Keratinocyte (primary cell): Measurements from ENCODE around the gene RIMS4. TPM values are rescaled to one million over a fixed set of nuclear protein-coding genes. Genes with fewer than 3 reads are reported as not detected.

Source experiments
- DNase-seq: peaks from one replicate; pipeline ENCODE4 v3.0.0-alpha.2; 2011; ENCODE audit warnings: low read depth, missing footprints, low spot score
- FAIRE-seq: peaks from 2 replicates; lab custom pipeline; 2011; peaks lifted over from hg19 to GRCh38; lab: Jason Lieb, UNC
- H2AFZ ChIP-seq: 2 replicates; pipeline ENCODE4 v1.6.0; 2012; ENCODE audit warnings: low read length, control low read depth, inconsistent platforms; ENCODE audit not compliant: control insufficient read depth
- H3K27ac ChIP-seq: 2 replicates; pipeline ENCODE4 v1.5.1; 2011; ENCODE audit warnings: low read length; ENCODE audit not compliant: control insufficient read depth, insufficient read depth
- H3K27me3 ChIP-seq: 3 replicates; pipeline ENCODE4 v1.6.0; 2011; ENCODE audit warnings: low read length; ENCODE audit not compliant: control insufficient read depth, insufficient read depth; ENCODE audit errors: extremely low read depth
- H3K36me3 ChIP-seq, 2 experiments: 2 replicates in 1 of 2; 3 replicates in 1 of 2; pipeline ENCODE4 v1.5.1; 2011; ENCODE audit warnings: low read length in 2 of 2, mild to moderate bottlenecking in 1 of 2; ENCODE audit not compliant: control insufficient read depth in 2 of 2, insufficient read depth in 2 of 2; ENCODE audit errors: extremely low read depth in 1 of 2
- H3K4me1 ChIP-seq: 3 replicates; pipeline ENCODE4 v1.5.1; 2011; ENCODE audit warnings: low read length; ENCODE audit not compliant: control insufficient read depth, insufficient read depth; ENCODE audit errors: extremely low read depth
- H3K4me2 ChIP-seq: 3 replicates; pipeline ENCODE4 v1.6.0; 2011; ENCODE audit warnings: low read depth, low read length; ENCODE audit not compliant: control insufficient read depth, insufficient read depth; ENCODE audit errors: extremely low read depth
- H3K4me3 ChIP-seq, 3 experiments: fragments of 200-600 bp in 1 of 3; sonication (generic) in 1 of 3; 2 replicates in 2 of 3; 3 replicates in 1 of 3; pipeline ENCODE4 v1.5.1; 2011 to 2016; ENCODE audit warnings: low read length in 3 of 3, mild to moderate bottlenecking in 3 of 3, control low read depth in 2 of 3, inconsistent platforms in 1 of 3, low read depth in 1 of 3, mixed read lengths in 1 of 3, mixed run types in 1 of 3, moderate library complexity in 1 of 3; ENCODE audit not compliant: control insufficient read depth in 2 of 3, insufficient read depth in 2 of 3; ENCODE audit errors: extremely low read depth in 1 of 3
- H3K79me2 ChIP-seq: 2 replicates; pipeline ENCODE4 v1.6.0; 2012; ENCODE audit warnings: low read length; ENCODE audit not compliant: control insufficient read depth, insufficient read depth
- H3K9ac ChIP-seq: 3 replicates; pipeline ENCODE4 v1.6.0; 2011; ENCODE audit warnings: low read length; ENCODE audit not compliant: control insufficient read depth, insufficient read depth; ENCODE audit errors: extremely low read depth
- H3K9me1 ChIP-seq: 3 replicates; pipeline ENCODE4 v1.6.0; 2011; ENCODE audit warnings: low read length; ENCODE audit not compliant: control insufficient read depth, insufficient read depth; ENCODE audit errors: extremely low read depth
- H3K9me3 ChIP-seq: 2 replicates; pipeline ENCODE4 v1.5.1; 2012; ENCODE audit warnings: low read depth, low read length; ENCODE audit not compliant: control insufficient read depth
- H4K20me1 ChIP-seq: 3 replicates; pipeline ENCODE4 v1.6.0; 2011; ENCODE audit warnings: low read length; ENCODE audit not compliant: control insufficient read depth, insufficient read depth; ENCODE audit errors: extremely low read depth
- CTCF ChIP-seq, 3 experiments: IDR thresholded peaks in 1 of 3; conservative IDR thresholded peaks in 1 of 3; optimal IDR thresholded peaks in 1 of 3; 2 replicates in 2 of 3; 3 replicates in 1 of 3; pipeline versions ENCODE3 to v1.5.1; 2011; ENCODE audit warnings: low read length in 3 of 3, mild to moderate bottlenecking in 3 of 3, moderate library complexity in 2 of 3, control low read depth in 1 of 3, inconsistent platforms in 1 of 3; ENCODE audit not compliant: insufficient read depth in 2 of 3; ENCODE audit errors: extremely low read depth in 1 of 3
- EZH2 ChIP-seq: IDR thresholded peaks from one replicate; pipeline ENCODE4 v1.6.1; 2012; ENCODE audit warnings: inconsistent platforms, mild to moderate bottlenecking, low read length, moderate library complexity
- dilution Hi-C: fragments of 300-500 bp; cut with MboI; formaldehyde crosslinking; loops from one replicate; pipeline ENCODE4 v1.7.0; 2020; ENCODE audit warnings: low sequenced_read_pairs; ENCODE audit not compliant: extremely low pct_ligation_motif_present
- polyA plus RNA-seq, 5 experiments: library from polyadenylated mRNA; depleted of rRNA in 3 of 5; stranded (reverse) in 3 of 5; stranded (forward) in 1 of 5; unstranded in 1 of 5; fragments of >200 nt; gene quantifications; 1 replicate in 1 of 5; 2 replicates in 3 of 5; 3 replicates in 1 of 5; pipeline versions ENCODE4 v1.2.1 to v1.2.3, GENCODE V29; 2011 to 2012; ENCODE audit warnings: missing spikeins in 2 of 5, low read depth in 1 of 5, low replicate concordance in 1 of 5

Gene RIMS4
- polyA plus RNA-seq, 1 donor (not counting 4 experiments of a cell fraction or from before 2014, with no cell fraction given) = not detected

GRCh38 chr20:44781118-44781517, 29.2 kb downstream of the RIMS4 start:
- dilution Hi-C loops = no loop called here

DNA sequence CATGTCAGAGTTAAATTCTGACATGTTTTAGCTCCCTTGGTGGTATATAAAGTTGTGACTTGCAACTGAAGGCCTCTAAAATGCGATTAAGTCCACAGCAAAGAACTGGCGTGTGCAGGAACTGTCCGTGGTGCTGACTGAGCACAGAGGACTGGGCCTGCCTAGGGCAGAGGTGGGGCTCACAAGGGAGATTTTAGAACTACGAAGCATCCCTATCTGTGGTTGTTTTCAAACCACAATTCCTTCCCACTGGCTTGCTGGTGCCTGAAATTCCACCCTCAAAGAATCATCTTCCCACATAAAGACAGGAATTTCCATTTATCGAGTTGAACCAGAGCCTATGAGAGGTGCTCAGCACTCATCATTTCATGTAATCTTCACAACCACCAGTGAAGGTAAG, 30.1 kb downstream of the RIMS4 start:
- no peak overlapping the region for H3K27ac ChIP-seq
- dilution Hi-C loops = no loop called here
- peaks cover 2% of the 10 kb centered on the region for H3K27me3 ChIP-seq
- H3K4me1 ChIP-seq = no peaks in the 10 kb centered on the region
- no peaks in the 10 kb centered on the region for H3K9me3 ChIP-seq
- H3K79me2 ChIP-seq = no peaks in the 10 kb centered on the region
- no peaks in the 10 kb centered on the region for H3K9me1 ChIP-seq
- H4K20me1 ChIP-seq = no peaks in the 10 kb centered on the region
- DNase-seq (no peak), FAIRE-seq (no peak)
- no peak overlapping the region for H3K9ac ChIP-seq
- TF ChIP-seq EZH2 = no peak
- no peak for TF ChIP-seq CTCF (optimal IDR thresholded peaks at IDR 0.05 in 1 of 3, IDR thresholded peaks at IDR 0.05 in 1 of 3, conservative IDR thresholded peaks at IDR 0.05 in 1 of 3; ENCODE audit: extremely low read depth in 1 of 3, insufficient read depth in 2 of 3, low read length in 3 of 3)
- no peak overlapping the region for H3K4me2 ChIP-seq
- no peaks in the 10 kb centered on the region for H3K36me3 ChIP-seq
- no peak overlapping the region for H2AFZ ChIP-seq
- H3K4me3 ChIP-seq = no peak overlapping the region

More at GRCh38 chr20:44781118-44781517, 29.2 kb downstream of the RIMS4 start:
- Histone ChIP-seq H4K20me1 (no peaks in the 10 kb centered on the region), H3K9ac (no peak overlapping the region), H3K79me2 (no peaks in the 10 kb centered on the region), H3K9me3 (no peaks in the 10 kb centered on the region), H3K27me3 (peaks cover 2% of the 10 kb centered on the region), H3K4me3 (no peak overlapping the region), H2AFZ (no peak overlapping the region), H3K9me1 (no peaks in the 10 kb centered on the region), H3K27ac (no peak overlapping the region), H3K36me3 (no peaks in the 10 kb centered on the region), H3K4me2 (no peak overlapping the region), H3K4me1 (no peaks in the 10 kb centered on the region)
- DNase-seq = no peak
- FAIRE-seq = no peak
- TF ChIP-seq EZH2 (no peak), CTCF (optimal IDR thresholded peaks at IDR 0.05 in 1 of 3, IDR thresholded peaks at IDR 0.05 in 1 of 3, conservative IDR thresholded peaks at IDR 0.05 in 1 of 3; ENCODE audit: extremely low read depth in 1 of 3, insufficient read depth in 2 of 3, low read length in 3 of 3) (no peak)
